SH-SY5Y (cell line): ENCODE measurements around the gene MITD1.

ENCODE experiments used
- GATA2 ChIP-seq: IDR thresholded peaks from 2 replicates; pipeline ENCODE4 v1.6.1; 2011; ENCODE audit warnings: mild to moderate bottlenecking, low read depth, low read length
- GATA3 ChIP-seq: IDR thresholded peaks from 2 replicates; pipeline ENCODE4 v1.6.1; 2011; ENCODE audit warnings: low read depth, mild to moderate bottlenecking, low read length, moderate library complexity

DNA sequence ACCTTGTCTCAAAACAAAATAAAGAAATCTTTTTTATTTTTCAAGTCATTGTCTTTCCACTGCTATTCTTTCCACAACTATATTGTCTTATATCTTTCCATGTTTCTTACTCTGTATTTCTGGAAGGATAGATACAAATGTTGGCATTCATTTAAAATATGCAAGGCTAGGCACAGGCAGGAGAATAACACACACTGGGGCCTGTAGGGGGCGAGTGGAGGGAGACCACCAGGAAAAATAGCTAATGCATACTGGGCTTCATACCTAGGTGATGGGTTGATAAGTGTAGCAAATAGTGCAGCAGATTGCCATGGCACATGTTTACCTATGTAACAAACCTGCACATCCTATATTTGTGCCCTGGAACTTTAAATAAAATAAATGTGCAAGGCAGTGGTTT, 9.7 kb upstream of the MITD1 start:
- TF ChIP-seq GATA2: no peak
- TF ChIP-seq GATA3: no peak
